NB4 (cell line): Measurements from ENCODE around the gene COL24A1.

Source experiments
- MAX ChIP-seq: IDR thresholded peaks from 2 replicates; pipeline ENCODE4 v1.6.1; 2011; ENCODE audit warnings: low read depth, low read length
- POLR2A ChIP-seq: IDR thresholded peaks from 2 replicates; pipeline ENCODE4 v1.6.1; 2011; ENCODE audit warnings: mild to moderate bottlenecking; ENCODE audit not compliant: insufficient read length; ENCODE audit errors: extremely low read depth
- TF ChIP-seq, protein P1 (sequence below): IDR thresholded peaks from one replicate; pipeline ENCODE4 v1.5.1; 2012; ENCODE audit warnings: low read depth, low read length

- TF ChIP-seq, protein P1, sequence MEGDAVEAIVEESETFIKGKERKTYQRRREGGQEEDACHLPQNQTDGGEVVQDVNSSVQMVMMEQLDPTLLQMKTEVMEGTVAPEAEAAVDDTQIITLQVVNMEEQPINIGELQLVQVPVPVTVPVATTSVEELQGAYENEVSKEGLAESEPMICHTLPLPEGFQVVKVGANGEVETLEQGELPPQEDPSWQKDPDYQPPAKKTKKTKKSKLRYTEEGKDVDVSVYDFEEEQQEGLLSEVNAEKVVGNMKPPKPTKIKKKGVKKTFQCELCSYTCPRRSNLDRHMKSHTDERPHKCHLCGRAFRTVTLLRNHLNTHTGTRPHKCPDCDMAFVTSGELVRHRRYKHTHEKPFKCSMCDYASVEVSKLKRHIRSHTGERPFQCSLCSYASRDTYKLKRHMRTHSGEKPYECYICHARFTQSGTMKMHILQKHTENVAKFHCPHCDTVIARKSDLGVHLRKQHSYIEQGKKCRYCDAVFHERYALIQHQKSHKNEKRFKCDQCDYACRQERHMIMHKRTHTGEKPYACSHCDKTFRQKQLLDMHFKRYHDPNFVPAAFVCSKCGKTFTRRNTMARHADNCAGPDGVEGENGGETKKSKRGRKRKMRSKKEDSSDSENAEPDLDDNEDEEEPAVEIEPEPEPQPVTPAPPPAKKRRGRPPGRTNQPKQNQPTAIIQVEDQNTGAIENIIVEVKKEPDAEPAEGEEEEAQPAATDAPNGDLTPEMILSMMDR, result no peak
- no peak for TF ChIP-seq POLR2A
- TF ChIP-seq MAX, result no peak
Observed at GRCh38 chr1:85838238-85838637, 318.3 kb downstream of the COL24A1 start.
